SK-N-SH (cell line): ENCODE data around the gene SLC10A6. TPM values are rescaled to one million over a fixed set of nuclear protein-coding genes. Genes with fewer than 3 reads are reported as not detected.

Experiments used
- CTCF ChIA-PET: fragments of 300-600, 350-600 bp; formaldehyde crosslinking; extraction: SDS; loops from one replicate; lab custom pipeline; 2021; lab: Yijun Ruan, JAX
- POLR2A ChIA-PET: fragments of 350-600 bp; sonication (Branson Sonifier 250); formaldehyde crosslinking; extraction: SDS; loops from one replicate; lab custom pipeline; 2020; ENCODE audit warnings: antibody characterized with exemption, inconsistent platforms; lab: Yijun Ruan, JAX
- DNase-seq: peaks from one replicate; pipeline ENCODE4 v3.0.0; 2012
- H2AFZ ChIP-seq: fragments of 200-600 bp; sonication (generic); 2 replicates; pipeline ENCODE4 v1.8.1; 2016; ENCODE audit warnings: antibody characterized with exemption, mild to moderate bottlenecking, low read depth
- H3F3A ChIP-seq: fragments of 200-600 bp; sonication (generic); replicated peaks from 2 replicates; pipeline ENCODE3; 2016; ENCODE audit warnings: antibody characterized with exemption, mild to moderate bottlenecking; ENCODE audit not compliant: insufficient read depth
- H3K27ac ChIP-seq, 2 experiments: fragments of 200-500 bp in 1 of 2; fragments of 200-600 bp in 1 of 2; sonication (Bioruptor generic) in 1 of 2; sonication (generic), shearing (Covaris generic) in 1 of 2; 2 replicates each; pipeline versions ENCODE4 v1.5.1 to v1.6.1; 2014 to 2016; ENCODE audit warnings: low read depth in 2 of 2, inconsistent platforms in 1 of 2, low read length in 1 of 2, mild to moderate bottlenecking in 1 of 2, mixed read lengths in 1 of 2
- H3K27me3 ChIP-seq: fragments of 200-600 bp; sonication (generic), shearing (Covaris generic); 2 replicates; pipeline ENCODE4 v1.6.1; 2016; ENCODE audit warnings: mixed run types; ENCODE audit not compliant: insufficient read depth
- H3K36me3 ChIP-seq, 2 experiments: fragments of 200-500 bp in 1 of 2; fragments of 200-600 bp in 1 of 2; sonication (Bioruptor generic) in 1 of 2; sonication (generic) in 1 of 2; replicated peaks in 1 of 2; 2 replicates each; pipeline versions ENCODE3 to v1.5.1; 2014 to 2016; ENCODE audit warnings: low read length in 1 of 2, mild to moderate bottlenecking in 1 of 2; ENCODE audit not compliant: insufficient read depth in 2 of 2, control insufficient read depth in 1 of 2
- H3K4me1 ChIP-seq, 2 experiments: fragments of 200-500 bp in 1 of 2; fragments of 200-600 bp in 1 of 2; sonication (Bioruptor generic) in 1 of 2; sonication (generic), shearing (Covaris generic) in 1 of 2; 2 replicates each; pipeline versions ENCODE4 v1.5.1 to v1.6.1; 2014 to 2016; ENCODE audit warnings: low read depth in 1 of 2, low read length in 1 of 2, mixed run types in 1 of 2; ENCODE audit not compliant: insufficient read depth in 2 of 2, control insufficient read depth in 1 of 2
- H3K4me2 ChIP-seq: fragments of 200-600 bp; sonication (generic), shearing (Covaris generic); 2 replicates; pipeline ENCODE4 v1.6.1; 2017; ENCODE audit warnings: mixed run types
- H3K4me3 ChIP-seq, 2 experiments: fragments of 200-500 bp in 1 of 2; fragments of 200-600 bp in 1 of 2; sonication (Bioruptor generic) in 1 of 2; sonication (generic), shearing (Covaris generic) in 1 of 2; 2 replicates each; pipeline versions ENCODE4 v1.5.1 to v1.8.1; 2014 to 2016; ENCODE audit warnings: low read depth in 2 of 2, inconsistent platforms in 1 of 2, low read length in 1 of 2, mild to moderate bottlenecking in 1 of 2, mixed read lengths in 1 of 2, moderate library complexity in 1 of 2
- H3K79me2 ChIP-seq: fragments of 200-600 bp; sonication (generic); 2 replicates; pipeline ENCODE4 v1.8.1; 2017; ENCODE audit warnings: mild to moderate bottlenecking; ENCODE audit not compliant: insufficient read depth
- H3K9ac ChIP-seq: fragments of 200-600 bp; sonication (generic); 2 replicates; pipeline ENCODE4 v1.6.1; 2017; ENCODE audit warnings: mixed run types
- H3K9me2 ChIP-seq: fragments of 200-600 bp; sonication (generic); 2 replicates; pipeline ENCODE4 v1.6.1; 2017; ENCODE audit warnings: mixed run types
- H3K9me3 ChIP-seq: fragments of 200-600 bp; sonication (generic); 2 replicates; pipeline ENCODE4 v1.6.1; 2017; ENCODE audit warnings: mixed run types, mild to moderate bottlenecking, moderate library complexity
- H4K20me1 ChIP-seq: fragments of 200-600 bp; sonication (generic); 2 replicates; pipeline ENCODE4 v1.6.1; 2017; ENCODE audit warnings: mild to moderate bottlenecking, mixed run types; ENCODE audit not compliant: insufficient read depth
- CHD2 ChIP-seq: fragments of 150-350 bp; IDR thresholded peaks from 2 replicates; pipeline ENCODE4 v1.6.1; 2018; ENCODE audit warnings: low read length; ENCODE audit not compliant: partially characterized antibody
- EP300 ChIP-seq, 2 experiments: IDR thresholded peaks; 2 replicates each; pipeline versions ENCODE4 v1.4.0 to v1.6.1; 2012; ENCODE audit warnings: borderline replicate concordance in 1 of 2, low read depth in 1 of 2, low read length in 1 of 2
- FOSL2 ChIP-seq: IDR thresholded peaks from 2 replicates; pipeline ENCODE4 v1.4.0; 2012; ENCODE audit warnings: low read depth, mild to moderate bottlenecking, moderate library complexity, borderline replicate concordance
- FOXJ3 ChIP-seq: sonication (generic); formaldehyde crosslinking; IDR thresholded peaks from 2 replicates; pipeline ENCODE4 v1.5.1; 2020; ENCODE audit warnings: mild to moderate bottlenecking, missing genetic modification reagents
- FOXM1 ChIP-seq: IDR thresholded peaks from 2 replicates; pipeline ENCODE4 v1.4.0; 2012; ENCODE audit warnings: low read depth, mild to moderate bottlenecking
- GABPA ChIP-seq: IDR thresholded peaks from 2 replicates; pipeline ENCODE4 v1.4.0; 2012; ENCODE audit warnings: low read depth, mild to moderate bottlenecking
- JUND ChIP-seq: IDR thresholded peaks from 2 replicates; pipeline ENCODE4 v1.4.0; 2012
- MEF2A ChIP-seq: IDR thresholded peaks from 2 replicates; pipeline ENCODE4 v1.4.0; 2012; ENCODE audit warnings: low read depth, borderline replicate concordance
- MXI1 ChIP-seq: IDR thresholded peaks from 2 replicates; pipeline ENCODE4 v1.6.1; 2012; ENCODE audit warnings: mild to moderate bottlenecking, low read depth, low read length, improper control_type of control experiment
- NRF1 ChIP-seq: IDR thresholded peaks from 2 replicates; pipeline ENCODE4 v1.6.1; 2012; ENCODE audit warnings: low read depth, mild to moderate bottlenecking, low read length
- POLR2AphosphoS5 ChIP-seq: IDR thresholded peaks from 2 replicates; pipeline ENCODE4 v1.6.1; 2012; ENCODE audit warnings: low read depth, low read length
- RAD21 ChIP-seq: IDR thresholded peaks from 2 replicates; pipeline ENCODE4 v1.6.1; 2012; ENCODE audit warnings: mild to moderate bottlenecking, low read length
- RCOR1 ChIP-seq: fragments of 150-350 bp; IDR thresholded peaks from 2 replicates; pipeline ENCODE4 v1.6.1; 2017; ENCODE audit warnings: antibody characterized with exemption, low read length
- RFX5 ChIP-seq: IDR thresholded peaks from 2 replicates; pipeline ENCODE4 v1.6.1; 2012; ENCODE audit warnings: mild to moderate bottlenecking, improper control_type of control experiment, low read length
- TCF12 ChIP-seq: IDR thresholded peaks from 2 replicates; pipeline ENCODE4 v1.4.0; 2012
- WGBS: methylation state at CpG from one replicate; pipeline ENCODE4 v1.1.6; 2017; ENCODE audit warnings: low lambda C conversion rate; 5-methylcytosine and 5-hydroxymethylcytosine counted together
- polyA plus RNA-seq, 3 experiments: library from polyadenylated mRNA; depleted of rRNA; stranded (reverse); fragments of >200 nt; gene quantifications; 2 replicates each; pipeline ENCODE4 v1.2.3, GENCODE V29; 2012
- TF ChIP-seq, protein P1 (sequence below): fragments of 200-600 bp; sonication (generic); IDR thresholded peaks from 2 replicates; pipeline ENCODE4 v1.6.1; 2017; ENCODE audit warnings: antibody characterized with exemption, mild to moderate bottlenecking, moderate library complexity
- TF ChIP-seq, protein P2 (sequence below): IDR thresholded peaks from 2 replicates; pipeline ENCODE4 v1.4.0; 2012; ENCODE audit warnings: low read depth, borderline replicate concordance
- TF ChIP-seq, protein P3 (sequence below): fragments of 150-350 bp; IDR thresholded peaks from 2 replicates; pipeline ENCODE4 v1.6.1; 2016; ENCODE audit warnings: mild to moderate bottlenecking, low read depth, low read length

The SLC10A6 gene
- polyA plus RNA-seq, 1 of the 3 experiments (the other 2 are of a cell fraction): not detected

DNA sequence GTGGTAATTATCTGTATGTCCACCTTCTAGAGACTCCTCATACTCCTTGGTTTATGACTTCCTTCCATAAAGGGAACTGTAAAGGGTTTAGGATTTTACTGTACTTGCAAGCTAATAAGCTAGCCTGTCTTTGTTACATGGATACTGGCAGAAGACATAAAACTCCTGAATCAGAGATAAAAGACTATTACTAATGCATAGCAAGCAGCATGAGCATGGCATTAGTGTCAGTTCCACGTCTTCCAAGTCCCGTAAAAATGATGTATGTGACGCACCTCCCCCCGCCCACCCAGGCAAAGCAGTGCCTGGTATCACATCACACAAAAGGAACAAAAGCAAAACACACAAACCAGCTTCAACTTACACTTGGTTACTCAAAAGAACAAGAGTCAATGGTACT, 71.0 kb downstream of the SLC10A6 start:
- Histone ChIP-seq H3F3A (no peaks in the 10 kb centered on the region), H3K4me1 (no peaks in the 10 kb centered on the region), H3K27me3 (no peaks in the 10 kb centered on the region), H2AFZ (no peak overlapping the region), H3K9me3 (no peaks in the 10 kb centered on the region), H4K20me1 (no peaks in the 10 kb centered on the region), H3K9me2 (no peaks in the 10 kb centered on the region), H3K79me2 (no peaks in the 10 kb centered on the region), H3K4me3 (no peak overlapping the region), H3K27ac (no peak overlapping the region), H3K4me2 (no peak overlapping the region), H3K36me3 (peaks cover 21 to 41% of the 10 kb centered on the region in 2 experiments), H3K9ac (no peak overlapping the region)
- CTCF ChIA-PET: interaction anchor here (1.0 kb wide), 1 partner anchor 63 kb away, joined by 3 read pairs; no protein-coding TSS in a partner anchor
- POLR2A ChIA-PET: no interaction called here
- WGBS: 100% methylated on average over 4 of the region's 4 CpGs
- TF ChIP-seq MXI1 (no peak), NRF1 (no peak), EP300 (IDR thresholded peaks at IDR 0.05; ENCODE audit: borderline replicate concordance in 1 of 2, low read depth in 1 of 2, low read length in 1 of 2) (no peak), TCF12 (no peak), FOXM1 (no peak), MEF2A (no peak), JUND (no peak), GABPA (no peak), RCOR1 (no peak), FOXJ3 (CRISPR knock-in tag) (no peak), POLR2AphosphoS5 (no peak), FOSL2 (no peak), RAD21 (no peak), RFX5 (no peak), CHD2 (no peak)
- TF ChIP-seq, protein P1, sequence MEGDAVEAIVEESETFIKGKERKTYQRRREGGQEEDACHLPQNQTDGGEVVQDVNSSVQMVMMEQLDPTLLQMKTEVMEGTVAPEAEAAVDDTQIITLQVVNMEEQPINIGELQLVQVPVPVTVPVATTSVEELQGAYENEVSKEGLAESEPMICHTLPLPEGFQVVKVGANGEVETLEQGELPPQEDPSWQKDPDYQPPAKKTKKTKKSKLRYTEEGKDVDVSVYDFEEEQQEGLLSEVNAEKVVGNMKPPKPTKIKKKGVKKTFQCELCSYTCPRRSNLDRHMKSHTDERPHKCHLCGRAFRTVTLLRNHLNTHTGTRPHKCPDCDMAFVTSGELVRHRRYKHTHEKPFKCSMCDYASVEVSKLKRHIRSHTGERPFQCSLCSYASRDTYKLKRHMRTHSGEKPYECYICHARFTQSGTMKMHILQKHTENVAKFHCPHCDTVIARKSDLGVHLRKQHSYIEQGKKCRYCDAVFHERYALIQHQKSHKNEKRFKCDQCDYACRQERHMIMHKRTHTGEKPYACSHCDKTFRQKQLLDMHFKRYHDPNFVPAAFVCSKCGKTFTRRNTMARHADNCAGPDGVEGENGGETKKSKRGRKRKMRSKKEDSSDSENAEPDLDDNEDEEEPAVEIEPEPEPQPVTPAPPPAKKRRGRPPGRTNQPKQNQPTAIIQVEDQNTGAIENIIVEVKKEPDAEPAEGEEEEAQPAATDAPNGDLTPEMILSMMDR: no peak
- TF ChIP-seq, protein P2, sequence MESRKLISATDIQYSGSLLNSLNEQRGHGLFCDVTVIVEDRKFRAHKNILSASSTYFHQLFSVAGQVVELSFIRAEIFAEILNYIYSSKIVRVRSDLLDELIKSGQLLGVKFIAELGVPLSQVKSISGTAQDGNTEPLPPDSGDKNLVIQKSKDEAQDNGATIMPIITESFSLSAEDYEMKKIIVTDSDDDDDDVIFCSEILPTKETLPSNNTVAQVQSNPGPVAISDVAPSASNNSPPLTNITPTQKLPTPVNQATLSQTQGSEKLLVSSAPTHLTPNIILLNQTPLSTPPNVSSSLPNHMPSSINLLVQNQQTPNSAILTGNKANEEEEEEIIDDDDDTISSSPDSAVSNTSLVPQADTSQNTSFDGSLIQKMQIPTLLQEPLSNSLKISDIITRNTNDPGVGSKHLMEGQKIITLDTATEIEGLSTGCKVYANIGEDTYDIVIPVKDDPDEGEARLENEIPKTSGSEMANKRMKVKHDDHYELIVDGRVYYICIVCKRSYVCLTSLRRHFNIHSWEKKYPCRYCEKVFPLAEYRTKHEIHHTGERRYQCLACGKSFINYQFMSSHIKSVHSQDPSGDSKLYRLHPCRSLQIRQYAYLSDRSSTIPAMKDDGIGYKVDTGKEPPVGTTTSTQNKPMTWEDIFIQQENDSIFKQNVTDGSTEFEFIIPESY: no peak
- TF ChIP-seq, protein P3, sequence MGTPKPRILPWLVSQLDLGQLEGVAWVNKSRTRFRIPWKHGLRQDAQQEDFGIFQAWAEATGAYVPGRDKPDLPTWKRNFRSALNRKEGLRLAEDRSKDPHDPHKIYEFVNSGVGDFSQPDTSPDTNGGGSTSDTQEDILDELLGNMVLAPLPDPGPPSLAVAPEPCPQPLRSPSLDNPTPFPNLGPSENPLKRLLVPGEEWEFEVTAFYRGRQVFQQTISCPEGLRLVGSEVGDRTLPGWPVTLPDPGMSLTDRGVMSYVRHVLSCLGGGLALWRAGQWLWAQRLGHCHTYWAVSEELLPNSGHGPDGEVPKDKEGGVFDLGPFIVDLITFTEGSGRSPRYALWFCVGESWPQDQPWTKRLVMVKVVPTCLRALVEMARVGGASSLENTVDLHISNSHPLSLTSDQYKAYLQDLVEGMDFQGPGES: no peak
- no peak for DNase-seq
